Osteocyte (in vitro differentiated cells): ENCODE measurements around the gene AHNAK. TPM values are rescaled to one million over a fixed set of nuclear protein-coding genes. Genes with fewer than 3 reads are reported as not detected.

ENCODE experiments used
- DNase-seq: peaks from one replicate; pipeline ENCODE4 v3.0.0; 2021; ENCODE audit warnings: mixed read lengths; ENCODE audit not compliant: unreplicated experiment; ENCODE audit errors: extremely low spot score
- H3K27ac Mint-ChIP-seq: one replicate; pipeline ENCODE4 v1.8.0; 2021; ENCODE audit warnings: mild to moderate bottlenecking, mixed read lengths; ENCODE audit not compliant: unreplicated experiment
- H3K27me3 Mint-ChIP-seq: one replicate; pipeline ENCODE4 v1.8.0; 2021; ENCODE audit warnings: mixed read lengths; ENCODE audit not compliant: unreplicated experiment
- H3K36me3 Mint-ChIP-seq: one replicate; pipeline ENCODE4 v1.8.0; 2021; ENCODE audit warnings: mixed read lengths; ENCODE audit not compliant: unreplicated experiment
- H3K4me1 Mint-ChIP-seq: one replicate; pipeline ENCODE4 v1.8.0; 2021; ENCODE audit warnings: mixed read lengths; ENCODE audit not compliant: unreplicated experiment
- H3K4me3 Mint-ChIP-seq: one replicate; pipeline ENCODE4 v1.8.0; 2021; ENCODE audit warnings: mild to moderate bottlenecking, moderate library complexity, mixed read lengths; ENCODE audit not compliant: unreplicated experiment
- H3K9me3 Mint-ChIP-seq: one replicate; pipeline ENCODE4 v1.8.0; 2021; ENCODE audit warnings: mixed read lengths; ENCODE audit not compliant: unreplicated experiment
- CTCF ChIP-seq: fragments of 200-600 bp; sonication (generic); IDR thresholded peaks from 2 replicates; pipeline ENCODE4 v1.5.0; 2021; ENCODE audit warnings: antibody characterized with exemption, mild to moderate bottlenecking, moderate library complexity
- total RNA-seq: library from RNA; stranded (reverse); gene quantifications from 2 replicates; pipeline ENCODE4 v1.2.1, GENCODE V29; 2021

Gene AHNAK
- total RNA-seq, 1 donor from 2014 or later = 462 TPM

GRCh38 chr11:62539238-62539925, 7.2 kb downstream of the AHNAK start:
- Mint-ChIP-seq H3K27ac (peak overlapping the region; percentile 79), H3K4me3 (peak overlapping the region; percentile 62), H3K36me3 (peaks cover 11% of the 10 kb centered on the region), H3K27me3 (no peaks in the 10 kb centered on the region), H3K4me1 (peaks cover 80% of the 10 kb centered on the region), H3K9me3 (no peaks in the 10 kb centered on the region)
- peak; percentile 92 for DNase-seq
- TF ChIP-seq CTCF = no peak

GRCh38 chr11:62538470-62539237, 8.0 kb downstream of the AHNAK start:
- no peak for TF ChIP-seq CTCF
- peaks cover 75% of the 10 kb centered on the region for H3K4me1 Mint-ChIP-seq

GRCh38 chr11:62536301-62536957, 10.2 kb downstream of the AHNAK start:
- Mint-ChIP-seq H3K36me3 (peaks cover 40% of the 10 kb centered on the region), H3K9me3 (no peaks in the 10 kb centered on the region), H3K27ac (peak overlapping the region; percentile 34), H3K4me3 (no peak overlapping the region), H3K27me3 (no peaks in the 10 kb centered on the region), H3K4me1 (peaks cover 53% of the 10 kb centered on the region)
- TF ChIP-seq CTCF = no peak
- DNase-seq = no peak

More at GRCh38 chr11:62538470-62539237, 8.0 kb downstream of the AHNAK start:
- peak overlapping the region; percentile 79 for H3K27ac Mint-ChIP-seq
- H3K9me3 Mint-ChIP-seq = no peaks in the 10 kb centered on the region
- peaks cover 19% of the 10 kb centered on the region for H3K36me3 Mint-ChIP-seq
- peak overlapping the region; percentile 62 for H3K4me3 Mint-ChIP-seq
- no peak for DNase-seq
- H3K27me3 Mint-ChIP-seq = no peaks in the 10 kb centered on the region

GRCh38 chr11:62535802-62536201, 10.8 kb downstream of the AHNAK start:
- no peaks in the 10 kb centered on the region for H3K27me3 Mint-ChIP-seq

More at GRCh38 chr11:62535802-62536201, 10.8 kb downstream of the AHNAK start:
- Mint-ChIP-seq H3K36me3 (peaks cover 46% of the 10 kb centered on the region), H3K27ac (peak overlapping the region; percentile 34), H3K4me3 (no peak overlapping the region), H3K9me3 (no peaks in the 10 kb centered on the region), H3K4me1 (peaks cover 47% of the 10 kb centered on the region)
- TF ChIP-seq CTCF = no peak
- no peak for DNase-seq
